ENCODE data around the gene GDPD1. TPM values are rescaled to one million over a fixed set of nuclear protein-coding genes. Genes with fewer than 3 reads are reported as not detected.

GDPD1 gene
- total and polyA plus RNA-seq, 9 of the 15 experiments (the other 6 are each of a cell fraction or from before 2014, with no cell fraction given): 5.7 to 15.2 (median 9.3) TPM

- Histone ChIP-seq H3K4me3 (no peak overlapping the region), H3K9me1 (ENCODE audit: control insufficient read depth, insufficient read depth, low read length) (no peaks in the 10 kb centered on the region), H3K27me3 (ENCODE audit: control insufficient read depth in 2 of 2, insufficient read depth in 2 of 2, low read length in 2 of 2) (no peaks in the 10 kb centered on the region), H3K36me3 (ENCODE audit: control insufficient read depth, insufficient read depth, low read length) (no peaks in the 10 kb centered on the region), H3K9me3 (replicated peaks; ENCODE audit: control insufficient read depth, insufficient read depth, low read depth, low read length) (no peaks in the 10 kb centered on the region), H3K4me1 (replicated peaks in 1 of 2; ENCODE audit: control insufficient read depth in 2 of 2, insufficient read depth in 2 of 2, low read length in 2 of 2) (no peaks in the 10 kb centered on the region), H3K79me2 (ENCODE audit: control insufficient read depth, insufficient read depth, low read length) (no peaks in the 10 kb centered on the region), H4K20me1 (replicated peaks; ENCODE audit: control insufficient read depth, insufficient read depth, low read length) (no peaks in the 10 kb centered on the region), H2AFZ (ENCODE audit: low read depth, low read length) (no peak overlapping the region), H3K27ac (ENCODE audit: extremely low read depth, low read depth, low read length) (no peak overlapping the region), H3K9ac (ENCODE audit: insufficient read depth in 1 of 2, low read depth in 2 of 2, low read length in 2 of 2) (no peak overlapping the region), H3K4me2 (ENCODE audit: insufficient read depth, low read length) (no peak overlapping the region)
- DNase-seq (ENCODE audit: extremely low read depth in 1 of 4, low spot score in 3 of 4): no peak
- BruUV-seq (replicated peaks): no TSS peak
- in situ Hi-C loops (cut with MboI): no loop called here
- ChIA-PET POLR2A (interaction anchor here (0.7 to 1.3 kb wide), 2 partner anchors 10 kb away, joined by 3 read pairs; no protein-coding TSS in a partner anchor), CTCF (ENCODE audit: low intra/inter-chr PET ratio) (no interaction called here)
- FAIRE-seq: no peak
- WGBS (ENCODE audit: insufficient coverage, low coverage, missing lambda C conversion rate): 84% methylated on average over 2 of the region's 2 CpGs
- no peak for ATAC-seq
- TF ChIP-seq HES1 (IDR thresholded peaks at IDR 0.05; ENCODE audit: low read depth): no peak
- peak; percentile 73 for TF ChIP-seq NFIC (IDR thresholded peaks at IDR 0.05)
- intact Hi-C loops (cut with micrococcal nuclease): no loop called here
Measured at GRCh38 chr17:59238906-59239305, 18.6 kb downstream of the GDPD1 start.

GRCh38 chr17:59244081-59244480 lies 23.8 kb downstream of the GDPD1 start:
- FAIRE-seq: no peak
- no peak overlapping the region for H3K27ac ChIP-seq (ENCODE audit: extremely low read depth, low read depth, low read length)
- no TSS peak for BruUV-seq (replicated peaks)
- no peaks in the 10 kb centered on the region for H3K27me3 ChIP-seq (ENCODE audit: control insufficient read depth in 2 of 2, insufficient read depth in 2 of 2, low read length in 2 of 2)
- no peak for ATAC-seq
- H3K4me3 ChIP-seq: no peak overlapping the region
- H3K9ac ChIP-seq (ENCODE audit: insufficient read depth in 1 of 2, low read depth in 2 of 2, low read length in 2 of 2): no peak overlapping the region
- intact Hi-C loops (cut with micrococcal nuclease) (no loop called here), in situ Hi-C loops (cut with MboI) (no loop called here)
- CTCF ChIA-PET (ENCODE audit: low intra/inter-chr PET ratio): no interaction called here
- TF ChIP-seq MCM7 (IDR thresholded peaks at IDR 0.05): no peak
- TF ChIP-seq NFIC (IDR thresholded peaks at IDR 0.05): peak; percentile 36
- H3K9me1 ChIP-seq (ENCODE audit: control insufficient read depth, insufficient read depth, low read length): no peaks in the 10 kb centered on the region
- H3K79me2 ChIP-seq (ENCODE audit: control insufficient read depth, insufficient read depth, low read length): no peaks in the 10 kb centered on the region
- no peaks in the 10 kb centered on the region for H3K4me1 ChIP-seq (replicated peaks in 1 of 2; ENCODE audit: control insufficient read depth in 2 of 2, insufficient read depth in 2 of 2, low read length in 2 of 2)
- no peaks in the 10 kb centered on the region for H3K9me3 ChIP-seq (replicated peaks; ENCODE audit: control insufficient read depth, insufficient read depth, low read depth, low read length)
- POLR2A ChIA-PET: interaction anchor here (0.6 to 1.4 kb wide), 2 partner anchors 16 to 1877 kb away, joined by 3 read pairs; no protein-coding TSS in a partner anchor
- no peak overlapping the region for H3K4me2 ChIP-seq (ENCODE audit: insufficient read depth, low read length)
- DNase-seq (ENCODE audit: extremely low read depth in 1 of 4, low spot score in 3 of 4): no peak
- H2AFZ ChIP-seq (ENCODE audit: low read depth, low read length): no peak overlapping the region
- WGBS (ENCODE audit: insufficient coverage, low coverage, missing lambda C conversion rate): 61% methylated on average over 6 of the region's 6 CpGs
- H3K36me3 ChIP-seq (ENCODE audit: control insufficient read depth, insufficient read depth, low read length): peaks cover 7% of the 10 kb centered on the region; the same call in 1 of the 3 replicates
- no peaks in the 10 kb centered on the region for H4K20me1 ChIP-seq (replicated peaks; ENCODE audit: control insufficient read depth, insufficient read depth, low read length)

Measured in K562 (cell line).